ENCODE measurements around the gene FUT7.

The FUT7 gene

GRCh38 chr9:137080260-137081122 lies 48.6 kb upstream of the FUT7 start (continued):
- TF ChIP-seq ZNF148 (tag by site-specific recombination; IDR thresholded peaks at IDR 0.05; ENCODE audit: borderline replicate concordance) (no peak), ZNF629 (tag by site-specific recombination; IDR thresholded peaks at IDR 0.05) (no peak)

- Histone ChIP-seq H3K27ac (ENCODE audit: extremely low read depth, low read depth, low read length) (no peak overlapping the region), H3K4me1 (ENCODE audit: control insufficient read depth, insufficient read depth, low read length) (no peaks in the 10 kb centered on the region; the same call in 1 of the 2 replicates), H3K36me3 (ENCODE audit: control insufficient read depth in 2 of 2, insufficient read depth in 1 of 2, low read length in 2 of 2) (peaks cover 0 to 46% of the 10 kb centered on the region in 2 experiments; a peak in 1 of 3 replicates), H3K9me3 (ENCODE audit: control insufficient read depth, insufficient read depth, low read depth, low read length) (no peaks in the 10 kb centered on the region), H3K4me3 (ENCODE audit: low read depth, low read length) (no peak overlapping the region)
- TF ChIP-seq REST (tag by site-specific recombination; IDR thresholded peaks at IDR 0.05) (no peak), ZNF580 (tag by site-specific recombination; IDR thresholded peaks at IDR 0.05) (no peak), KLF16 (tag by site-specific recombination; IDR thresholded peaks at IDR 0.05) (no peak), ZNF280C (tag by site-specific recombination; IDR thresholded peaks at IDR 0.05) (no peak), ZNF362 (tag by site-specific recombination; IDR thresholded peaks at IDR 0.05) (no peak), ZNF155 (tag by site-specific recombination; IDR thresholded peaks at IDR 0.05) (no peak), ZBTB20 (tag by site-specific recombination; IDR thresholded peaks at IDR 0.05) (no peak), YY2 (tag by site-specific recombination; IDR thresholded peaks at IDR 0.05) (no peak), SP7 (tag by site-specific recombination; IDR thresholded peaks at IDR 0.05) (no peak), ZNF791 (tag by site-specific recombination; IDR thresholded peaks at IDR 0.05) (no peak), ZNF518A (tag by site-specific recombination; conservative IDR thresholded peaks at IDR 0.05; ENCODE audit: low read depth) (no peak), ZNF621 (tag by site-specific recombination; IDR thresholded peaks at IDR 0.05) (no peak), ZNF274 (IDR thresholded peaks at IDR 0.05; ENCODE audit: low read length) (no peak), ZNF274 (tag by site-specific recombination; IDR thresholded peaks at IDR 0.05; ENCODE audit: borderline replicate concordance) (no peak), SP2 (tag by site-specific recombination; IDR thresholded peaks at IDR 0.05) (no peak), FEZF1 (tag by site-specific recombination; IDR thresholded peaks at IDR 0.05) (no peak), MEIS1 (CRISPR knock-in tag; IDR thresholded peaks at IDR 0.05; ENCODE audit: borderline replicate concordance) (no peak), ZNF132 (tag by site-specific recombination; IDR thresholded peaks at IDR 0.05; ENCODE audit: borderline replicate concordance) (no peak), ZNF837 (tag by site-specific recombination; IDR thresholded peaks at IDR 0.05) (no peak)
- ChIA-PET POLR2A (no interaction called here), CTCF (interaction anchor here (0.6 to 1.7 kb wide), 3 partner anchors 12 to 51 kb away, joined by 3 to 6 read pairs (median 5); partner anchors contain the start of gene ABCA2)
Observed at GRCh38 chr9:137079401-137079787, 47.5 kb upstream of the FUT7 start.

All from HEK293 (cell line).